Hematopoietic multipotent progenitor cell treated with erythropoietin and hydrocortisone succinate and interleukin-3 and kit ligand, for 4 days (in vitro differentiated cells): Measurements from ENCODE around the gene ZNF366.
A peak's percentile ranks its signal among the peaks of the same experiment; 100 is the strongest.

Experiments
- DNase-seq: peaks from one replicate; pipeline ENCODE4 v3.0.0-alpha.2; 2015

The ZNF366 gene

DNA sequence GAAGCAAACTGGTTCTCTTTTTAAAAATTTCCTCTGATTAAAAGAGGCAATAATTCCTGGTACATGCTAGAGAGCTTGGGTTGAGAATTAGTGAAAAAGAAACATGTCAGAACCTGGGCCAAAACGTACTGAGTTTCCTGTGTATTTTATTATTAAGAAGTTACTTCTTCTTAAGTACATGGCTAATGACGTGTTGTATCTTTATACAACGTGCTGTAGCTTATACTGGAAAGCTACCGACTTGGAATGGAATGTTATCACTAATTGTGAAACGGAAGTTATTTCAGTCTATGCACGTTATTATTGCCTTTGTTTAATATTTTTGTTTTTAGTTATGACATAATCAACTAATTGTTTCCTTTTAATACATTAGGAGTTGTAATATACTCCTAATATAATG lies 43.1 kb downstream of the ZNF366 start:
- no peak for DNase-seq

DNA sequence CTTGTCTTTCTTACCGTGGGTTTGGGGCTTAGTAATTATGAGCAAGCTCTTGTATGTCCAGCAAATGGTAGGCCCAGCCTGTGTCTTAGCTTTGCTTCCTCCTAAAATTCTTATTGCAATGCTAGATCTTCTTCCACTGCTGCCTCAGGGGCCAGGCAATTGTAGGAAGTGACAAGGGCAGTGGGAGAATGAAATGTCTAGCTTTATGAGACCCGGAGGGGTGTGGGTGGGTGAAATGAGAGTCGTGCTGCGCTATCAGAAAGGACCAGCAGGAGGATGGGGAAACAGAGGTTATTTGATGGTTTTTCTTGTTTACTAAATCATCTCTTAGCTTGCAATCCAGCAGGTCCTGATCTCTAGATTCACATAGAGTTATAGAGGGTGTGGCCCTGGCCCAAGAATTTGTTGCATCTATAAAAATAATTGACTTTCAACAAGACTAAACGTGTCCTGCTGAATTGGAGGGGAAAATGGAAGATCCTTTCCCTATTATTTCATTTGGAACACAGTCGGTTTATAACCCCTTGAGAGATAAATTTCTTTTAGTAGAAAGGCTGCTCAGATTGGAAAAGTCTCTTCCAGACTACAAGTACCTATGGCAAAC lies 43.7 kb downstream of the ZNF366 start:
- DNase-seq = peak; percentile 34

DNA sequence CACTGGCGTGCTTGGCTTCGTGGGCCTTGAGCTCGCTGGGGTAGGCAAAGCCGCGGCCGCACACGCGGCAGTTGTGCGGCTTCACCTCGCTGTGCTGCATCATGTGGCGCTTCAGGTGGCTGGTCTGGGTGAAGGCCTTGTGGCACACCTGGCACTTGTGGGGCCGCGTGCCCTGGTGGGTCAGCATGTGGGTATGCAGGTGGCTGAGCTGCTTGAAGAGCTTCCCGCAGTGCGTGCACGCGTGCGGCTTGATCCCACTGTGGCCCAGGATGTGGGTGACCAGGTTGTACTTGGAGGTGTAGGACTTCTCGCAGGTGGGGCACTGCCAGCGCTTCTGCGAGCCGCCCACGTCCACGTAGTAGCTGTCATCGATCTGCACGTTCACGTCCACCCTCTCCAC lies 46.8 kb downstream of the ZNF366 start:
- no peak for DNase-seq

- DNase-seq = no peak
These were observed 47.3 kb downstream of the ZNF366 start for GRCh38 chr5:72459913-72460312.

GRCh38 chr5:72459089-72459661 lies 48.0 kb downstream of the ZNF366 start:
- no peak for DNase-seq

DNA sequence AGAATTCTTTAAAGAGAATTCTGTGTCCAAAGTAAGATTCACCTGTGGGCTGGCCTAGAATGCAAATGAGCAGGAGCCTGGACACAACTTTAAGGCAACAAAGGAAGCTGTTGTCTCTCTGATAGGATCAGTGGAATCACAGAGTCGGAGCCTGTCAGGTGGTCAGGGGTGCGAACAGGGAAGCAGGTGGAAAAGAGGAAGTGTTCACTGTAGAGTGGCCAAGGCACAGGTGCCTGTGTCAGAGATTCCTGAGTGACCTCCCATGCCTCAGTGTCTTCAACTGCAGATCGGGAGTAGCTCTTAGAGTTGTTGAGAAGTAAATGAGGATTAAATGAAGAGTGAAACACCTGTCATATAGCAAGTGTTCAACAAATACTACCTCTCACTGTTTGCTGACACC lies 48.8 kb downstream of the ZNF366 start:
- no peak for DNase-seq

DNA sequence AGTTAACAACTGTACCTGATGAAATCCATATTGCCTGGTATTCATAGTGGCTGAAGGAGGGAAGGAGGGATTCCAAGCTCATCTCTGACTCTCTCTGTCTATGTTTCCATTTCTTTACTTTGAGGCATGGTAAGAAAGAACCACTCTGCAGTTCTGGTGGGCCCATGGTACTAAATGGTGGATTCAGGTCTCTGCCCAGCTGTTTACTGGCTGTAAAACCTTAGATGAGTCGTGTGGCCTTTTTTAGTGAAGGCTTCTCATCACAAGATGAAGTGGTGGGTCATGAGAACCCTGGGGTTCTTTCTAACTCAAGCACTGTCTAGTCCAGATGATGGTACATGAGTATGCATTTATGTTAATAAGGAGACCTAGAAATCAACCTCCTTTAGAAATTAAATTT lies 49.7 kb downstream of the ZNF366 start:
- no peak for DNase-seq

- DNase-seq = no peak
These were observed 50.7 kb downstream of the ZNF366 start for GRCh38 chr5:72456391-72457074.

DNA sequence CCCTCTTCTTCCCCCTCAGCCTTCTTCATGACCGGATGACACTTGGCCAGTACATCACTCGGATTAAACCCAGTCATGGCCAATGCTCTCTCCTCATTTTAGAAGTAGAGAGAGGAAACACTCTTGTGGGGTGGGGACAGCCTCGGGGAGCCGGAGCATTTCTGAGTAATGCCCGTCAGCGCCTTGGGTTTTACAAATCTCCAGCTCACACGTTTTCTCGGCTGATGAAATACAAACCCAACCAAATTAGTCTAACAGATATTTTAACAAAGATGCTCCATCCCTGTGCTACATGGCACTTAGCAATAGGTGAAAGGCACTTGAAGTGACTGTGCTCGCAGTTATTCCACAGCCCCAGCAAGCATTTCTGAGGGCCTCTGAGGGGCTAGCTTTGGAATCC lies 51.7 kb downstream of the ZNF366 start:
- DNase-seq = no peak

DNA sequence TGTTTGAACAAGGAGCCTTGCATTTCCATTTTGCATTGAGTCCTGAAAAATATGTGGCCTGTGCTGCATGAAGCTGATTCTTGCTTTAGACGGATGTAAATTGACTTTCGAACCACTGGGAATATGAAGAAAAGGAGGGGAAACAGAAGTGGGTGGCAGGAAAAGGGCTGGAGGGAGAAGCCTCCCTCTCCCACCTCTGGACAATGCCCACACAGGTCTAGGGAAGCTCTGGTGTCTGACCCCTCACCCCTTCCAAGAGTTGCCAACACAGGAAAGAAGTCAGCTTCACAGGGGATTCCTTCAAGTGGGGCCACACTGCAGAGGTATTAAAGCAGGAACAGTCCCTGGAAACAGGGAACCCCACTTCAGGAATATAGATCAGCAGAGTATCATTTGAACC lies 52.2 kb downstream of the ZNF366 start:
- DNase-seq = no peak

- DNase-seq = no peak
These were observed 53.9 kb downstream of the ZNF366 start for GRCh38 chr5:72453246-72453775.

DNA sequence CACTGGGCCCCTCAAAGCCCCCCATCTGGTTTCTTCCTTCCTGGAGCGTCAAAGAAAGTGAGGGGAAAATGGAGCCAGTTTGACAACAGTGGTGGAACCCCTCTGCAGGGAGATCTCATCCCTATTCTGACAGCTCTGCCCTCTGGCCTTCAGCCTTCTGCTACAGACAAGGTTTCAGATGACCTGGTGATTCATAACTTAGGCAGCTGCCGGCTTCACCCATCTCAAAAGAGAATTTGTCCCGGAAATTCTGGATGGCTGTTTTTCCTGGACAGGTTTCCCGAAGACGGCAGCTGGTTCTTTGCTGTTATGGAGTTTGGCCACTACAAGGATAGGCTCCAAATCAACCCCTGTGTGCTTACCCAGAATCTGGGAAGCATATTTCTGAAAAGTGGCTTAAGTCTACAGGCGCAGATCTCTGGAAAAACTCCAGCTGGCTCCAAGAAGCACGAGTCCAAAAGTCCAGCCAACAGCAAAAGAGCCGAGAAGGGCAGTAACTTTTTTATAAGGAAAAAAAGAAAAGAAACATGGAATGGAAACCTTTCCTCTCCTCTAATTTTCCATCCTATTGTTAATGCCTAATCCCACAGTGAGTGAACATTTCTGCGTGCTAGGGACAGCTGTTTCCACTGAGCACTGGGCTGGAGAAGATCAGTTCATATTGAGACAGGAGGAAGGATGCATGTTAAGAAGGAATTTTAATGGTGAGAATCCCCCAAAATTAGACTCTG lies 54.5 kb downstream of the ZNF366 start:
- no peak for DNase-seq

- DNase-seq = peak; percentile 58
These were observed 55.3 kb downstream of the ZNF366 start for GRCh38 chr5:72451741-72452505.

GRCh38 chr5:72448368-72448767 lies 58.8 kb downstream of the ZNF366 start:
- DNase-seq = no peak

DNA sequence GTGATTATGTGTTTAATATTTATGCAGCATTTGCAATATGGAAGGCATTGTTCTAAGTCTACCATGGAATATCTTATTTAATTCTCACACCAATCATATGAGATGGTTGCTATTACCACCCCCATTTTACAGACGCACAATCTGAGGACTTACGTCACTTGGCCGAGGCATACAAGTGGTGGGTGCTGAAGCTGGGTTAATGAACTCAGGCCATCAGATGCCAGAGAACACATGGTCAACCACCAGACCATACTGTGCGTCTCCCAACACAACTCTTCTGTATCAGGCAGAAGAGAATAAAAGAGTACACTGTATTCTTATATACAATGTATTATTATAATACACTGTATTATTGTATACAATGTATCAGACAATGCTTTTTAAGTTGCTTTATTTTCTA lies 59.5 kb downstream of the ZNF366 start:
- DNase-seq = no peak

- no peak for DNase-seq
These were observed 61.2 kb downstream of the ZNF366 start for GRCh38 chr5:72445969-72446368.

GRCh38 chr5:72443883-72444282 lies 63.3 kb downstream of the ZNF366 start:
- no peak for DNase-seq

GRCh38 chr5:72441862-72442540 lies 65.2 kb downstream of the ZNF366 start:
- DNase-seq = no peak

- DNase-seq = no peak
These were observed 66.0 kb downstream of the ZNF366 start for GRCh38 chr5:72441094-72441723.

GRCh38 chr5:72440207-72440638 lies 67.0 kb downstream of the ZNF366 start:
- DNase-seq = no peak

DNA sequence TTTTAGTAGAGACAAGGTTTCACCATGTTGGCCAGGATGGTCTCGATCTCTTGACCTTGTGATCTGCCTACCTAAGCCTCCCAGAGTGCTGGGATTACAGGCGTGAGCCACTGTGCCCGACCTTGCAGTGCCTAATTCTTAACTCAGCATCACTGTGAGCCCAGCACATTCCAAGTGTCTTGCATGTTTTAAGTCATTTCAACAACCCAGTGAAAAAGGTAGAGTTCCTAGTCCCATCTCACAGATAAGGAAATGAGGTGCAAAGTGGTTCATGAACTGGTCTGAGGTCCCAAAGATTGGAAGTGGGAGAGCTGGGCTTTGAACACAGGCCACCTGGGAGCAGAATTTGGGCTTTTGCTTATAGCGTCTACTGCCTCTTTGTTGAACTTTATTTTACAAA lies 68.0 kb downstream of the ZNF366 start:
- no peak for DNase-seq

DNA sequence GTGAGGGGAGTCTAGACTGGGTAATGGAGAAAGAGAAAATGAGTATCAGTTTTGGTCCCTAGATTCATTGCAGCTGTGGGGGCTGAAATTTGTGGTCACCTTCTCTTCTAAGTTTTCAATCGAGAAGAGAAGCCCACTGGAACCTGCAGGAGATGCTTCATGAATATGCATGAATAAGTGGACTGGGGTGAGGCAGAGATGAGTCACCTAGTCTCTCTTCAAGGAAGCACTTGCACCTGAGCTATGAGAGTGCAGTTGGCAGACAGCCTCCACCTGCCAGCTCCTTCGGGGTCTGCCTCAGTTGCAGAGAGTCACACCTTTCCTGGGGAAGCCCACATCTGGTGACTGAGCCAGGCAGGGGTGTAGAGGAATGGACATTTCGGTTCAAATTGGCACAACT lies 69.1 kb downstream of the ZNF366 start:
- no peak for DNase-seq
